Testis (tissue), 2 donors: Measurements from ENCODE around the gene LSS.

Experiments used
- CTCF ChIP-seq, 3 experiments: fragments of 450-650 bp in 2 of 3; fragments of 200-600 bp in 1 of 3; sonication (generic) in 1 of 3; IDR thresholded peaks; one replicate each; pipeline ENCODE4 v1.5.1; 2016 to 2019; ENCODE audit warnings: antibody characterized with exemption in 3 of 3, mild to moderate bottlenecking in 2 of 3, moderate library complexity in 1 of 3
- POLR2A ChIP-seq: fragments of 450-650 bp; IDR thresholded peaks from one replicate; pipeline ENCODE4 v1.6.1; 2017; ENCODE audit warnings: antibody characterized with exemption, mild to moderate bottlenecking, moderate library complexity

DNA sequence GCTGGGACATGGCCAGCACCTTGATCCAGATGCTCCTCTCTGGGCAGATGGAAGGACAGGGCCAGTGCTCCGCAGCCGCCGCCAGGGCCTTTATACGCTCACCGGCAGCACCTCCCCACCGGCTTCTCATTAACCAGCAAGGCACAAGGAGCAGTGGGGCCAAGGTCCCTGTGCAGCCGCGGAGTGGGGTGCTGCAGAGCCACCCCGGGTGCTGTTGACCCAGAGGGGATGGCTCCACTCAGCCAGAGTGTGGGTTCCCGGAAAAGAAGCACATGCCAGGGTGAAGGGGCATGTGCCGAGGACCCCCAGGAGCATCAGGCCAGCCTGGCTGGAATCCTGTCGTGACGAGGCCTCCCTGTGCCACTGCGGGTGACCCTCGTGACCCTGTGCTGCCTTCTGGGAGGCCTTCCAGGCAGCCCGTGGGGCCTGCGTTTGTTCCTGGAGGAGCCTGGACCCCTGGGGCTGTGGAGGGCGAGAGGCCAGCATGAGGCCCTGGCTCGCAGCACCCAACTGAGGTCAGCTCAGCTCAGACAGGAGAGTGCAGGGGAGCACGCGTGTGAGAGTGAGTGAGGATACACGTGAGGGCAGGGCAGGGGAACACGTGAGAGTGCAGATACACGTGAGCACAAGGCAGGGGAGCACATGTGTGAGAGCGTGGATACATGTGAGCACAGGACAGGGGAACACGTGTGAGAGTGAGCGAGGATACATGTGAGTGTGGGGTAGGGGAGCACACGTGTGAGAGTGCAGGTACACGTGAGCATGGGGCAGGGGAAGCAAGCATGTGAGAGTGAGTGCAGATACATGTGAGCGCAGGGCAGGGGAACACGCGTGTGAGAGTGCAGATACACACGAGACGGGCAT lies 72.8 kb downstream of the LSS start, which contains the start of gene FTCD:
- TF ChIP-seq POLR2A (no peak), CTCF (IDR thresholded peaks at IDR 0.05) (no peak)
